NOMO-1 treated with DMSO at 0.1 percent for 48 hours (cell line): ENCODE results near the gene GPR150.
A peak's percentile ranks its signal among the peaks of the same experiment; 100 is the strongest.

Source experiments
- DNase-seq: peaks from one replicate; lab custom pipeline; 2025; ENCODE audit not compliant: unreplicated experiment; lab: John Stamatoyannopoulos, UW

The GPR150 gene

DNA sequence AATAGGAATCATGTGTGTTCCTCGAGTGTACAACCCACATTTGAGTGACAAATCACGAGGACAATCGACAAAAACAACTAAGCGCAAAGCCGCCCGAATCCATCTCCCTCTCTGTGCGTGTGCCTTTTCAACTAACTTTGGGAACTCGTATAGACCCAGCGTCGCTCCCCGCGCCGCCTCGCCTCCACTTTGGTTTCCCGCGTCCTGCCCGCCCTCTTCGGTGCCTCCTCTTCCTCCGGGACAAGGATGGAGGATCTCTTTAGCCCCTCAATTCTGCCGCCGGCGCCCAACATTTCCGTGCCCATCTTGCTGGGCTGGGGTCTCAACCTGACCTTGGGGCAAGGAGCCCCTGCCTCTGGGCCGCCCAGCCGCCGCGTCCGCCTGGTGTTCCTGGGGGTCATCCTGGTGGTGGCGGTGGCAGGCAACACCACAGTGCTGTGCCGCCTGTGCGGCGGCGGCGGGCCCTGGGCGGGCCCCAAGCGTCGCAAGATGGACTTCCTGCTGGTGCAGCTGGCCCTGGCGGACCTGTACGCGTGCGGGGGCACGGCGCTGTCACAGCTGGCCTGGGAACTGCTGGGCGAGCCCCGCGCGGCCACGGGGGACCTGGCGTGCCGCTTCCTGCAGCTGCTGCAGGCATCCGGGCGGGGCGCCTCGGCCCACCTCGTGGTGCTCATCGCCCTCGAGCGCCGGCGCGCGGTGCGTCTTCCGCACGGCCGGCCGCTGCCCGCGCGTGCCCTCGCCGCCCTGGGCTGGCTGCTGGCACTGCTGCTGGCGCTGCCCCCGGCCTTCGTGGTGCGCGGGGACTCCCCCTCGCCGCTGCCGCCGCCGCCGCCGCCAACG lies at the start of gene GPR150:
GPR150 (plus strand) TSS at position 58 of the 840 bp plus-strand sequence; CDS start at position 247, 189 bp downstream.
- DNase-seq: peak; percentile 55

DNA sequence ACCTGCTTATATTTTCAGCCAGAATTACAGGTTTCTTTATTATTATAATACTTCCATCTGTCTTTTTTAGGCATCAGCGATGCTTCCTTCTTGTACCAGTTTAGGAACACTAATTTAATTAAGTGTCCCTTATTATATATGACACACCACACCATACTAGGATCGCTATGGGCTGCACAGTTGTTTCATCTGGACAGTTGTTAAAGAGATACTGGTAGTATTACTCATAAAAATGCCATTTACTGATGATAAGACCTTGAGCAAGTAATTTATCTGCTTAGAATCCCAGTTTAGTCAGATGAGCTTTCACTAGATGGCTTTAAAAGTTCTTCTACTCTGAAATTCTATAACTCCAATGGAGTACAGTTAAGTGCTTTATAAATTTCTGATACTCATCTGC lies 47.9 kb upstream of the GPR150 start:
- DNase-seq: no peak

DNA sequence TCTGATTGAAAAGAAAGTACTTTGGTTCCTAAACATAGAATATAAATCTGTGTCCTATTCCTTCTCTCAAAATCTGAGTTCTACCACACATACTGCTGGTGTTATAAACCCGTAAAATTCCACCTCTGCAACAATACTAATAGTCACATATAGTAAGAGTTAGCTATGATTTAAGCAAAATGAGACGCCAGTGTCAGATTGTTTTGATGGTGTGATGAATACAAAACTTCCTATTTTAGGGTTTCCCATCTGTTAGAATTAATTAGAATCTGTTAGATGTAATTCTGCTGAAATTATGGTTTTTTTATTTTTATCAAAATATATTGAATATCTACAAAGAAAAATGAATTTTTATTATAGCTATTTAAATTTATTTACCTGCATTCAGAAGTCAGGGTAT lies 38.3 kb upstream of the GPR150 start:
- DNase-seq: no peak

DNA sequence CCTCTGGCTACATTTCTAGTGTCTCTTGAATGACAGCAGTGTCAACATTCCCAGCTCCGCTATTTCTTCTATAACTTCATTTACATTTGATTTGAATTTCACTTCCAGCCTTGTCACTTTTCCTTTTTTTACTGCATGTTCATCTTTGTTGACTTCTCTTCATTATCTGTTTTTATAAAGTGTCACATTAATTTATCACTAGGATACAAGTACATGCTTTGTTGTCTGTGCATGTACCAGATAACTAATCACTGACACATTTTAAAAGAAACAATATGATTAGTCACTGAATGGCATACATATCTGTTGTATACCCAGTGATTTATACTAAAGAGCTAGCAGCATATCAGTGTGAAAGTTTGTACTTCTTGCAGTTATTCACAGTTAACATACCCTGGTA lies 35.9 kb upstream of the GPR150 start:
- DNase-seq: no peak

DNA sequence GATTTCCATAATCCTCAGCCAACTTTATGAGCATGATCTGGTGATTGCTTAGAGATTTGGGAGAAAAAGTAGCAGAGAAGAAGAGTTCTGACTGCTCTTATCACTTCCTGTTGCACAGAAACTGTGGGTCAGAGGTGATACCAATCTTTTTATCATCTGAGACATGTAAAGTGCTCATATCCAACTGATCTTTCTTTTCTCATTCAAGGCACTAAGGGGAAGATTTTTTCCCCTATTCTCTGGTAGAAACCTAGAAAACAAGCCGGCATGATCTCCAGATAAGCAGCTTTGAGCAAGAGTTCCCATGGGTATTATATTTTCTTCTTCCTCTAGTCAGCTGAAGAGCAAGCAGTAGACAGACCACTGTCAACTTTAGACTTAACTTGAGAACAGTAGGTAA lies 29.0 kb upstream of the GPR150 start:
- peak; percentile 5 for DNase-seq

DNA sequence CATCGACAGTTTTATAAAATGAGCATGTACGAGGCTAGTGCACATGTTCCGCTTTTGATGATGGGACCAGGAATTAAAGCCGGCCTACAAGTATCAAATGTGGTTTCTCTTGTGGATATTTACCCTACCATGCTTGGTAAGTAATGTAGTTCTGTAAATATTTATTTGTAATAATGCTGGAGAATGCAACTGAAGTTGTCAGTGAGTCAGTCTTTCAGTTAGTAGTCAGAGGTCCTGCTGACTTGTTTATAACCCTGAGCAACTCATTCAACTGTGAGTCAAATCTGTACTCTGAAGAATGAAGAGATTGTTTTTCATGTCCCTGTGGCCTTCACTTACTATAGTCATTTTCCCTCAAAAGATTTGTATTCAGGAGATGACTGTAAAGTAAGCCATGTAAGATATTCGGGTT lies 28.4 kb upstream of the GPR150 start:
- no peak for DNase-seq

DNA sequence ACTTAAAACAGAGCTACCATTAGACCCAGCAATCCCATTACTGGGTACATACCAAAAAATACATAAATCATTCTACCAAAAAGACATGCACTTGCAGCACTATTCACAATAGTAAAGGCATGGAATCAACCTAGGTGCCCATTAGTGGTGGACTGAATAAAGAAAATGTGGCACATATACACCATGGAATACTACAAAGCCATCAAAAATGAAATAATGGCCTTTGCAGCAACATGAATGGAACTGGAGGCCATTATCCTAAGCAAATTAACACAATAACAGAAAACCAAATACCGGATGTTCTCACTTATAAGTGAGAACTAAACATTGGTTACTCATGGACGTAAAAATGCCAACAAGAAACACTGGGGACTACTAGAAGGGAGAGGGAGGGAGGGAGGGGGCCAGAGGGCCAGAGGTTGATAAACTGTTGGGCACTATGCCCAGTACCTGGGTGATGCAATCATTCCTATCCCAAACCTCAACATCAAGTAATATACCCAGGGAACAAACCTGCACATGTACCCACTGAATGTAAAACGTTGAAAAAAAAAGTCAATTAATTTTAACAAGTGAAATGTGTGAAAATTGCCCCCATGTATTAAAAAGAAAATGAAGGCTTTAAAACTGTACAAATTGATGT lies 24.5 kb upstream of the GPR150 start:
- no peak for DNase-seq

DNA sequence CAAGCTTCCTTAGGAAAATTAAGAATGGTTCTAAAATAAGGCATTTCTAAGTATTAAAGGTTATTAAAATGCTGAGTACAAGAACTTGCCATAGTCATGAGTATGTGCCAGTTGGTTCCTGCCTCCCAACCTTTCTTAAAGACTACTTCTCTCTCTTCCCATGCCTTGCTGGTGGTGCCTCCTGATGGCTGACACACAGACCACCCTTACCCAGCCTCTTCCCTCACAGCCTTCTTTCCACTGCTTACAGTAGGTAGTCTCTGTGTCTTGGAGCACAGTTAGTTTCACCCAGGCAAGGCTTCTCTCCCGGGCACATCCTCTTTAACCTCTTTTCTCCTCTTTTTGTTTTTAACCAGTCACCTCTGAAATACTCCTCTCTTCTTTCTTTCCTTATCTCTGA lies 20.6 kb upstream of the GPR150 start:
- no peak for DNase-seq

DNA sequence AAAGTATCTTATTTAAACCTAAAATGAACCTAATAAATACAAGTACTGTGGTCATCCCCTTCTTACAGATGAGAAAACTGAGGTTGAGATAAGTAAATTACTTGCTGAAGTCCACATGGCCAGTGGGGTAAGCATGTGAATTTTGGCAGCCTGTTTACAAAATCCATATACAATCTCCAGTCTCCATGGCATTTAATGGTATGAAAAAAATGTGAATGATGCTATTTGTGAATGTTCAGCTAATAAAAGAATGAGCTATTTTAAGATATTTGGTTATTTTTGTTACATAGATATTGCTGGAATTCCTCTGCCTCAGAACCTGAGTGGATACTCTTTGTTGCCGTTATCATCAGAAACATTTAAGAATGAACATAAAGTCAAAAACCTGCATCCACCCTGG lies 19.3 kb upstream of the GPR150 start:
- DNase-seq: no peak

DNA sequence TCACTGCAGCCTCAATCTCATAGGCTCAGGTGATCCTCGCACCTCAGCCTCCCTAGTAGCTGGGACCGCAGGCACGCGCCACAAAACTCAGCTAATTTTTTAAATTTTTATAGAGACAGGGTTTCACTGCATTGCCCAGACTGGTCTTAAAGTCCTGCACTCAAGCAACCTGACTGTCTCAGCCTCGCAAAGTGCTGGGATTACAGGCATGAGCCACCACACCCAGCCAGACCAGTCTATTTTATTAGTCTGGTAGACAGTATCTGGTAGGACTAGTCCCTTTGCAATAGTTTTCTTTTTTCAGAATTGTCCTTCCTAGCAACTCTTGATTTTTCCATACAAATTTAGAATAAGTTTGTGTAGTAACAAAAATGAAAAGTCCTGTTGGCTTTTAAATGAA lies 14.1 kb upstream of the GPR150 start:
- no peak for DNase-seq

DNA sequence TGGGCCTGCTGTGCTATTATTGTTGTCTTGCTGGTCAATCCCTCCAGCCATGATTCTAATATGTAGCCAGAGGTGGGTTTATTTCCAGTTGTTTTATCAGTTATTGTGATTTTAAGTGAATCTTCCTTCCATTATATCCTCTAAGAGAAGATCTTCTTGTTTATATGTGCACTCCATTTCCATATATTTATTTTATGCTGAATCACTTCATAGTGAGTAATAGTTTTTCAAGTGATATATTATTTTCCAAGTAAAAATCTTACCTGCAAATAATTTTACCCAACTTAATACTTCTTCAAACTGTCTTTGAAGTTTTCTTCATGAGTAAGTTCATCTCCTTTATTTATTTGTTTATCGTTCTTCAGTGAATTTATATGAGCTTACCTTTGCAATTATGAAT lies 13.5 kb upstream of the GPR150 start:
- DNase-seq: no peak

DNA sequence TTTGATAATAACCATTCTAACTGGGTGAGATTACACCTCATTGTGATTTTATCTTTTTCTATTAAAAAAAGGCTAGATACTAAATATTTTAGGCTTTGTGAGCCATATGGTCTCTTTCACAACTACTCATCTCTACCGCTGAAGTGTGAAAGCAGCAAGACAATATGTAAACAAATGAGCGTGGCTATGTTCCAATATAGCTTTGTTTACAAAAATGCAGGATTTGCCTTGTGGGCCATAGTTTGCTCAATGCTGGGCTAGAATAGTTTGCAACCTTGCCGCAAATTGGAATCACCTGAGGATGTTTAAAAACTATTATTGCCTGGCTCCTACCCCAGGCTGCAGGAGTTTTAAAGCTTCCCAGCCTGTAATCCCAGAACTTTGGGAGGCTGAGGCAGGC lies 10.2 kb upstream of the GPR150 start:
- DNase-seq: no peak

DNA sequence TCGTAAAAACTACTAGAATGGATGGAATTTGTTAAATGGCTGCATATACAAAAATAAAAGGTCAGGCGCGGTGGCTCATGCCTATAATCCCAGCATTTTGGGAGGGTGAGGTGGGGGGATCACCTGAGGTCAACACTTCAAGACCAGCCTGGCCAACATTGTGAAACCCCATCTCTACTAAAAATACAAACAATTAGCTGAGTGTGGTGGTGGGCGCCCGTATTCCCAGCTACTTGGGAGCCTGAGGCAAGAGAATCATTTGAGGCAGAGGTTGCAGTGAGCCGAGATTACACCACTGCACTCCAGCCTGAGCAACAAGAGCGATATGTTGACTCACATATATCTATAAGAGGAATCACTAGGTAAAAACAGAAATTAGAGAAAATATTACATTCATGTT lies 9.3 kb upstream of the GPR150 start:
- DNase-seq: no peak

DNA sequence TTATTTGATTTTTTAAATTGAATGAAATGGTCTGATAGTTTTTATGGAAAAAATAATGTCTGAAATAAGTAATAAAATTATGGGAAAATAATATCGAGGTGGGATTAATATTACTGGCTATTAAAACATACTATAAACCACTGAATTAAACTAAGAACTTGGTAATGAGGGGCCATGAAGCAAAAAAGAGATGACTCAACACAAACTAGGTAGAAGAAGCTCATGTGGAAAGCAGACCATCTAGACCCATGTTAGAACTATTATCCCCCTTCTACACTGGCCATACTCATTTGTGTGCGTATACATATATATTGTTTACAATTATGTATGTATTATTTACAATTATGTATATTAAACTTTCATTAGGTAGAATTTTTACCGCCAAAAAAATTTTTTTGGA lies 8.5 kb upstream of the GPR150 start:
- DNase-seq: no peak

DNA sequence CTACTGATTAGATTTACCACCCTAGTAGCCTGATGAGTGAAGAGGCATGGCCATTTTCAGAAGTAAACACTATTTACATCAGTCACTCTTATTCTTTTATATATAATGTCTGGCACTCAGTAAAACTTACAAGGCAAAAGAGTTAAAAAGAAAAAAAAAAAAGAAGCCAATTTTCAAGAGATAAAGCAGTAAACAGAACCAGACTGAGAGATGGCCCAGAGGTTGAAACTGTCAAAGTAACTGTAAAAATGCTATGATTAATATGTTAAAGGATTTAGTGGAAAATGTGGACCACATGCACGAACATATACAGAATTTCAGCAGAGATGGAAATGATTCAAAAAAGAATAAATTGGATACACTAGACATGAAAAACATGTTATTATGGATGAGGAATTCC lies 6.4 kb upstream of the GPR150 start:
- no peak for DNase-seq

DNA sequence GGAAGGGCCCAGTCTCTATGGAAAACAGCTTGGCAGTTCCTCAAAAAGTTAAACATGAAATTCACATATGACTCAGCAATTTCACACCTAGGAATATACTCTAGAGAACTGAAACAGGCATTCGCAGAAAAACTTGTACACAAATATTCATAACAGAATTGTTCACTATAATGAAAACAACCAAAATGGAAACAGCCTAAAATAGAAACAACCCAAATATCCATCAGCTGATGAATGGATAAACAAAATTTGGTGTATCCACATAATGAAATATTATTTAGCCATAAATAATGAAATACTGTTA lies 4.8 kb upstream of the GPR150 start:
- no peak for DNase-seq

DNA sequence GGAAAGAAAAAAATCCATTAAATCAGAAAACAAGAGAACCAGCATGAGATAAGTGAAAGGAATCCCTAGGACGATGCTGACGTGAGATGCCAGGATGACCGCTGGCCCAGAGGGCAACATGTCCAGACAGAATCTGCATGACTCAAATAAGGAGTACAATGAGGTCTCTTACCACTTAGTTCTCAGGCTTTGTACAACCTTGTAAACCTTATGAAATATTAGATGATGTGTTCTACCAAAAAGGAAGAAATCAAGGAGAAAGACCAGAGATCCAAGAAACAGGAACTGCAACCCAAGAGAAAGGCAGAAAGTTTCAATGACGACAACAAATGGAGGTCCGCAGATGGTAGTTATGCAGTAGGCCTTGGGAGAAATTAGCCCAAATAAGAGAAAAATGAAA lies 2.8 kb upstream of the GPR150 start:
- no peak for DNase-seq

DNA sequence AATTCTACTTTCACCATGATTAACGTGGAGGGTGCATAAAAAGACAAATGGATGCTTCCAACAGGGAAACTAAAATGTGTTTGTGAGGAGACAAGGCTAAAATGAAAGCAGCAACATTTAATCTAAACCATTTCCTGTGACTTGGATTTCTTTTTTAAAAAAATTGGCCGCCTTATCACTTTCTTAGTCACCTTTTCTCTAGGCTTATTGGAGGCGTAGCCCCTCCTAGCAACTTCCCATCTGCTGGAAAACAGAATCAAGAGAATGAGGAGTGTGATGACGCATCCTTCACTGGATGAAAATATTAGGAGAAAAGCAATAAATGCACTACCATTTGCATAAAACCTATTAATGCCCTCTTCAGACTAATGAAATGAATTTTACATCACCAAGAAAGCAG lies 791 bp upstream of the GPR150 start:
- DNase-seq: no peak

DNA sequence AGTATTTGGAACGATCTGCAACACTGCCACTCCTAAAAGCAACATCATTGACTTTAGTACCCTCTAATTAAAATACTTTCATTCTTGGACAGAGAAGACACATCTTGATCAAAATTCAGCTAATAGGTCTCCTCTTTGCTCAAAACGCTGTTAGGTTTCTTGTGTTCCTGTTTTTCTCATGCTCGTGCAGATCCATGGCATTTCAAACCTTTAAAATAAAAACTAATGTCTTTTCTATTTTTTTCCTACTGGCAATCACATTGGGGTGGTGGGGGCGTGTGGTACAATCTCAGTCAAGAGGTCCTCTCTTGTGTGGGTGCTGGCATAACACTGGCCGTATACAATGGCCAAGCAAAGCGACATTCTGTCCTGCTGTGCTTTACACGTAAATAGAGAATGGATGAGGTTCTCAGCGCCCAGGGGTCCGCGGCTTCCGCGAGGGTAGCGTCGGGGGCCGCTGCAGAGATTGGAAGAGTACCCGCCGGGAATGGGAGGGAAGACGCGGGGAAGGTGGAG lies 315 bp upstream of the GPR150 start:
- DNase-seq: peak; percentile 9

DNA sequence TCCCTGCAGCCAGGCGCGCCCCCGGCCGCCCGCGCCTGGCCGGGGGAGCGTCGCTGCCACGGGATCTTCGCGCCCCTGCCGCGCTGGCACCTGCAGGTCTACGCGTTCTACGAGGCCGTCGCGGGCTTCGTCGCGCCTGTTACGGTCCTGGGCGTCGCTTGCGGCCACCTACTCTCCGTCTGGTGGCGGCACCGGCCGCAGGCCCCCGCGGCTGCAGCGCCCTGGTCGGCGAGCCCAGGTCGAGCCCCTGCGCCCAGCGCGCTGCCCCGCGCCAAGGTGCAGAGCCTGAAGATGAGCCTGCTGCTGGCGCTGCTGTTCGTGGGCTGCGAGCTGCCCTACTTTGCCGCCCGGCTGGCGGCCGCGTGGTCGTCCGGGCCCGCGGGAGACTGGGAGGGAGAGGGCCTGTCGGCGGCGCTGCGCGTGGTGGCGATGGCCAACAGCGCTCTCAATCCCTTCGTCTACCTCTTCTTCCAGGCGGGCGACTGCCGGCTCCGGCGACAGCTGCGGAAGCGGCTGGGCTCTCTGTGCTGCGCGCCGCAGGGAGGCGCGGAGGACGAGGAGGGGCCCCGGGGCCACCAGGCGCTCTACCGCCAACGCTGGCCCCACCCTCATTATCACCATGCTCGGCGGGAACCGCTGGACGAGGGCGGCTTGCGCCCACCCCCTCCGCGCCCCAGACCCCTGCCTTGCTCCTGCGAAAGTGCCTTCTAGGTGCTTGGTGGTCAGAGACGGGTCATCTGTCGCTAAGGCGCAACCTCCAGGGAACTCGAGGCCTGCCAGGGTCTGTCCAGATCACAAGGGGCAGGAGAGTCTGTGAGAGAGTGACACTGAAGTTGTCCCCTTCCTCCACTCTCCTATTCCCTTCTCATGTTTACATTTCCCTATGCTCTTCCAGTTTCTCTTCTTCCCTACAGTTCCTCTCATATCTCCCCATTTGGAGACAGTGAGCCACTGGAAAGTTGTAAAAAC lies 1.3 kb downstream of the GPR150 start:
- DNase-seq: peak; percentile 46

DNA sequence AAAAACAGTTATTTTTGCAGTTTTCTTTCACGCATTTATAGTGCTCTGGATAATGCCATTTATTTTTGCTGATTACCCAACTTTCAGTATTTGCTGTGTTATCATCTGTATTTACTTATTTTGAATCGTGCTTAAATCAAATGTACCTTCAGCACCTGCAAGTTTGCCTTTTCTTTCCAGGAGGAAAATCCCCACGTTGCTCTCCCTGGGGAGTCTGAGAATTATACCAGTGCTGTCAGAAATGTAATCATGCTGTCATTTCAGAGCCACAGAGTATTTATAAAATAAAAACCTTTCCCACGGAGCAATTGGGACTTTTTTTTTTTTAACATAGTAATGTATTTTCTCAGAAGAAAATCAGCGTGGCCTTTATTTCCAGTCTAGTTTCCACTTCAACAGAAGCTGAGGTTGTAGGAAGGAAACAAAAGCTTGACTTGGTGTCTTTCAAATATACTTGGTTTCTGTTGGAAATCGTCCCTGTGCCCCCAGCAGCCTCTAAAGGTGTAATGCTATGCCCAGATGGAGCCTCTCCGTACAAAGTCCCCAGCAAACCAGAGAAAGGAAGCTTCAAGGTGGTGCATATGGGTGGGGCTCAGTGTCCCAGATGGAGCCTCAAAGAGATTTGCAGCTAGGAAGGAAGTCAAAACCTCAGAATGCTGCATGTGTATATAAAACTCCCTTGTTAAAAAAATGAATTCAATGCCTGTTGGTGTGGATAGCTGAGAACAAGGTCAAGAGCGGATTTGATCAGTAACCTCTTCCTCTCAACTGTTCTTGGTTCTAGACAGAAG lies 2.1 kb downstream of the GPR150 start:
- peak; percentile 52 for DNase-seq
